ENCODE data around the gene OGA.

Gene OGA

DNA sequence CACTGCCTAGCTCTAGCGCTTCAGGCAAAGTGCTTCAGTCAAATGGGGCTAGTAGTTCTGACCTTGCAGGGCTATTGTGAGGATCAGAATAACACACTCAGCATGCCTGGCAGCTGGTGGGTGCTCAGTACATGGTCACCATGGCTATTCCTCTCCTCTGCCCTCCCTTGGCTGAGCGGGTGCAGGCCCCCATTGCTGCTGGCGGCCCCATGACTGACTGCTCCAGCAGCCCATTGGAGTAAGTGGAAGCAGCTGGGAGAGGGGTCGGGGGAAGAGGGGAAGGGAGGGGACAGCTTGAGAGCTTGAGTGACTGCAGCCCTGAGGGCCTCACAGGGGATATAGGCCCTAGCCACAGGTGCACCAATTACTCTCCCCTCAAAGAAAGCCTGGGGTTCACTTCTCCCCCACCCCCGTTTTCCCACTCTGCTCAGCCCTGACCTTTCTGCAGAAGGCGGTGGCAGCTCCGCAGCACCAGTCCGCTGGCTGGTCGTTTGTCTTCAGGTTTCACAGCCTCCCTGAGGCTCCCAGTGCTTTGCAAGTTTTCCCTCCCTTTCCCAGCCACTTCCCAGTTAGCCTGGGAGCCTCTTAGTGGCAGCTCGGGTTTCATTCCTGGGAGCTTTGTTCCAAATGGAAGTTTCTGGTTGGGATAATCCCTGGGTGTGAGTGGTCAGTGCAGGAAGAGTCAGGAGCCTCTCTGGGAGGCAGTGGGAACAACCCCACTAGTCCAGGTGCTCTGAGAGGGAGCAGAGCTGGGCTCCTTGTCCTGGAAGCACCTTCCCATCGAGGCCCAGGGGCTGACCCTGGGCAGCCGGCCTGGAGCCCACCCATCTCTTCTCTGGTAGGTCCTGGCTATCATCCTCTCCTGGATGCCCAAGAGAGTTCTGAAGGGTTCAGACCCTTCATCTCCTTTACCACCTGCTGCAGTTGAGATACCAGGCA, 58.7 kb downstream of the OGA start:
- H3K4me3 ChIP-seq (ENCODE audit: control insufficient read depth, low read depth, low read length): no peak overlapping the region
- TF ChIP-seq CTCF (conservative IDR thresholded peaks at IDR 0.05; ENCODE audit: control insufficient read depth, insufficient read depth, low read depth, low read length): no peak
- no peak for DNase-seq (ENCODE audit: low read depth)

DNA sequence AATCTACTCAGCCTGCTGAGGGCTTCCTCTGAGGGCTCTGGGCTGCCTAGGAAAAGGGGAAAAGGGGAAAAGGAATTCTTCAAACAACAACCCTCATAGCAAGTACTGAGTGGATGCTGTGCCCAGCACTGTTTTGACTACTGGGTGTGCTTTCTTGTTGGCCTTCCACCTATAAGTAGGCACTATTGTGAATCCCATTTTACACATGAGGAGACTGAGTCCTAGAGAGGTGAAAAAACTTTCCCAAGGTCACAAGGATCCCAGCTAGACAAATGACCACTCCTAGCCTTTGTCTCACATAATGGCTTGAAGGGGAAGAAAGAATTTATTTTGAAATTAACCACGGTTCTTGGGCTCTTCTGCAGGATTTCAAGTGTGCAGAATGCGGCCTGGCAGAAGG, 59.4 kb downstream of the OGA start:
- no peak for DNase-seq (ENCODE audit: low read depth)
- TF ChIP-seq CTCF (conservative IDR thresholded peaks at IDR 0.05; ENCODE audit: control insufficient read depth, insufficient read depth, low read depth, low read length): no peak
- H3K4me3 ChIP-seq (ENCODE audit: control insufficient read depth, low read depth, low read length): no peak overlapping the region

DNA sequence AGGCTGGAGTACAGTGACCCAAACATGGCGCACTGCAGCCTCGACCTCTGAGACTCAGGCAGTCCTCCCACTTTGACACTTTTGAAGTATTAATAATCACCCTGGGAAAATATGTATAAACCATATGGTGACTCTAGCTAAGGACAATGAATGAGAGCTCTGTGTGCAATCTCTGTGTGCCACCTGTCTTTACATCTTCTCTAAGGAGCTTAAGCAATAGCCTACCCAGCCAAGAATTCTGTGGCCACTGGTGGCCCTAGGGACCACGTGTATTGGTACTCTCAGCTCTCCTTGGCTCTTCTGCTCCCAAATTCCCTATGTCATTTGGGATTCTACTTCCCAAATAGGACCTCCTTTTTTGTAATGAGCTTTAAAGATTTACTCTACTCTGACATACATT, 66.0 kb downstream of the OGA start:
- no peak for TF ChIP-seq CTCF (conservative IDR thresholded peaks at IDR 0.05; ENCODE audit: control insufficient read depth, insufficient read depth, low read depth, low read length)
- no peak for DNase-seq (ENCODE audit: low read depth)
- no peak overlapping the region for H3K4me3 ChIP-seq (ENCODE audit: control insufficient read depth, low read depth, low read length)

DNA sequence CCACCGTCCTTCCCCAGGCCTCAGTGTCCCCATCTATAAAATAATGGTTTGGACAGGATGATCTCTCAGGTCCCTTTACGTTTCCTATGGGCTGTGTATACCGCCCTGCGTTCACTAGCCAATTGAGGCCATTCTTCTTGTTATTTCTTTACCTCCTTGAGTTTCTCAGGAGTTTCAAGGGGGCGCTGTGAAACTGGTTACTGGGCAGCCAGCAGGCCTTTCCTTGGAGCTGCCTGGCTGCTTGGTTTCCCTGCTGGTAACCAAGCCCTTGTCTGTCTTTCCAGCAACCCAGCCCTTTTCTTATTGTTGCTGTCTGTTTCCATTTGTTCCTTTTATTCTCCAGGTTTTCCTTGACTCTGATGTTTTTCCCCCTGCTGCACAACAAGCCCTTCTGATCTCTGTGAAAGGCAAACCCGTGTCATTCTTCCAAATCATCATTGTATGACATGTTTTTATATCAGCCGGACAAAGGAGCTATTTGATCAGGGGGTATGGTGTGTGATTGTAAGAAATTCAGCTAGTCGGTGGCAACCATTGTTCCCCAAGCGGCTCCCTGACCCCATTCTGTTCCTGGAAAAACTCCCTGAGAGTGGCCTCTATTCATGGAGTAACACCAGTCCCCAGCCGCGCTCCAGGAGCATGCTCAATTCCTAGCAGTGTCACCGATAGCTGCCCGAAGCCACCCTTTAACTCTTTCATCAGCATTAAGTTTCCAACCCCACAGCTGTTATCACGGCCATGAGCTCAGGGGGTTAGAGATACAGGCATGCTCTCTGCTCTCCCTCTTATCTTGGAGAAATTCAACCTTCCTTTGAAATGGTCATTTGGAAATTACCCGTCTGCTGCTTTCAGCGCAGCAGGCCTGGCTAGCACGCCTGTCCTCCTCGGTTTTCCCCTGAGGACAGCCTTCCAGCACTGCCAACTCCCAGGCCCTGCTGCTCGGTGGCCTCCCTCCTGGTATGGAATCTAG, 68.9 kb downstream of the OGA start:
- no peak for TF ChIP-seq CTCF (conservative IDR thresholded peaks at IDR 0.05; ENCODE audit: control insufficient read depth, insufficient read depth, low read depth, low read length)
- H3K4me3 ChIP-seq (ENCODE audit: control insufficient read depth, low read depth, low read length): no peak overlapping the region
- no peak for DNase-seq (ENCODE audit: low read depth)

- H3K4me3 ChIP-seq (ENCODE audit: control insufficient read depth, low read depth, low read length): no peak overlapping the region
- no peak for DNase-seq (ENCODE audit: low read depth)
- no peak for TF ChIP-seq CTCF (conservative IDR thresholded peaks at IDR 0.05; ENCODE audit: control insufficient read depth, insufficient read depth, low read depth, low read length)
Measured at GRCh38 chr10:101748496-101748895, 69.7 kb downstream of the OGA start.

DNA sequence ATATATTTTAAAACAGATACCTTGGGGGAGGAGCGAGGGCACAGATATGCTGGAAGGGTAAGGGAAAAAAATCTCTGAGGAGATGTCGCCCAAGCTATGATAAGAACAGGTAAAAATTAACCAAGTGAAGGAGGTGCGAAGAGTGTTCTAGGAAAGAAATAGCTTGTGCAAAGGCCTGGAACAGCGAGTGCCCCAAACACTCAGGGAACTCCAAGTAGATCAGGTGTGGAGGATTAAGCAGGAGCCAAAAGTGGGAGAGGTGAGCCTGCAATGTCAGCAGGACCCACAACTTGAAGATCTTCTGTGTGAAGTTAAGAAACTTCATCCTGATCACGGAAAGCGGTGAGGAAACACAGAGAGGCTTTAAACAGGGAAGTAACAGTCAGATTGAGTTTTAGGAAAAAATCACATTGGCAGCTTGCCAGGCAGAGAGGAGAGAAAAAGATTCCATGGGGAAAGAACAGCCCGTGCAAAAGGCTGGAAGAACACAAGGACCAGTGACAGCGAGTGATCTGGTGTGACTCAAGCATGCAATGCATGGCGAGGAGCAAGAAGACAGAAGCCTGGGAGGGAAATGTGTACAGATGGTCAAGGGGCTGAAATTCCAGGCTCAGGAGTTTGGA, 73.1 kb downstream of the OGA start:
- H3K4me3 ChIP-seq (ENCODE audit: control insufficient read depth, low read depth, low read length): no peak overlapping the region
- DNase-seq (ENCODE audit: low read depth): no peak
- no peak for TF ChIP-seq CTCF (conservative IDR thresholded peaks at IDR 0.05; ENCODE audit: control insufficient read depth, insufficient read depth, low read depth, low read length)
